NCI-H2107 treated with DMSO at 0.1 percent for 48 hours (cell line): Measurements from ENCODE around the gene NOS1AP.

Experiments used
- DNase-seq: peaks from one replicate; lab custom pipeline; 2025; ENCODE audit not compliant: unreplicated experiment; lab: John Stamatoyannopoulos, UW

NOS1AP gene

DNA sequence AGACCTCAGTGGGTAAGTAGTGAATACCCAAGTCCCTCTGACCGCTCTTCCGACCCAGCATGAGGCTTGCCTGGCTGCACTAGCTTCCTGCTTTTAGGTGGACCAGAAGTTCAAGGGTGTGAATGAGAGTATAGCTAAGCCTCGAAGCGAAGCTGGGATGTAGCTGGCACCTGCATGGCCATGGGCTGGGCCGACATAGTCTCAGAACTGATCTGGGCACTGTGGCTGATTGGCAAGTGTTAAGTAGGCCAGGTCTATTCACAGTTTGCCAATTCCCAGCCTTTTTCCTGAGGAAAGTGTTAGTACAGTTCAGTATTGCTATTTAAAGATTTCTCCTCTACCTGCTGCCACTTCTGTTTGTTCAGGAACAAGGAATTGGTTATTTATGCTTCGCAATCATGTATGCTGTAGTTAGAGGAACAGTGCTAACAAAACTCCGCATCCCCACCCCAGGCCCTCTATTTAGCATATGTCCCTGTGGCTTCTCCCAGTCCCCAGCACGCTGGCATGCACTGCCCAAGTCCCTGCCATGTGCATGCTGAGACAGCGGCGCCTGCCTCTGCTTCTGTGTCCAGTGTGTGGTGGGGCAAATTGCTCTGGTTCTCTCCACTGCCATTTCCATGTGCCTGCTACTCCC, 290.9 kb downstream of the NOS1AP start:
- DNase-seq = no peak

DNA sequence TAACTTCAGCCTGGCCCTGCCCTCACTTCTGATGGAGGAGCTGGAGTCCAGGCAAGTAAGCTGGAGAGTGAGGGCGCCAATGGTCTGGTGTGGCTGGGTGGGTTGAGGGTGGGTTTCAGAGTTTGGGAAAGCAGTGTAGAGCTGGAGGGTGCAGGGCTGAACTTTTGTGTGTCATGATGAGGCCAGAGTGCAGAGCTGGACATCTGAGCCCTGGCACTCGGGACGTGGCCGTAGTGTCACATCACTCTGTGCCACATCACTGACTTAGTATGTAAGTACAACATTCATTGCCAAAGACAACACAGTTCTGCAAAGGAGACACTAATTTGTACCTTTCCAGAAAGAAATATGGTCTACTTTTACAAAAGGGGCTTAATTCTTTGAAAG, 291.4 kb downstream of the NOS1AP start:
- DNase-seq = no peak

DNA sequence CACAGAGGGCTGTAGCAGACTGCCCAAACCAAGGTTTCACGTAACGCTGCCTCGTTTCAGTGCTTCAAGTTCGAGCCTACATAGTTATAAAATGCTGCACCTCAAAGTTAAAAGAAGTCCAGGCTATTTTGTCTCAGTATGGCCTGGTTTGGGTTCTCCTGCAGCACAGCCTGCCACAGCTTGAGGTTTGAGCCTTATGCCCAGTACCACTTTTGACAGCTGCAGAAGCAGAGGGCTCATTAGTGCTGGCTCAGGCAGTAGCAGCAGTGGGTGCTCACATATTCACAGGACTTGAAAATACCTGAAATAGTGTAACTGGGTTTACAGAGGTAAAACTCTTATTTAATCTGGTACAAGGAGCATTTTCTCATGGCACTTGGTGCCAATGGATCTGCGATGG, 291.9 kb downstream of the NOS1AP start:
- no peak for DNase-seq

DNA sequence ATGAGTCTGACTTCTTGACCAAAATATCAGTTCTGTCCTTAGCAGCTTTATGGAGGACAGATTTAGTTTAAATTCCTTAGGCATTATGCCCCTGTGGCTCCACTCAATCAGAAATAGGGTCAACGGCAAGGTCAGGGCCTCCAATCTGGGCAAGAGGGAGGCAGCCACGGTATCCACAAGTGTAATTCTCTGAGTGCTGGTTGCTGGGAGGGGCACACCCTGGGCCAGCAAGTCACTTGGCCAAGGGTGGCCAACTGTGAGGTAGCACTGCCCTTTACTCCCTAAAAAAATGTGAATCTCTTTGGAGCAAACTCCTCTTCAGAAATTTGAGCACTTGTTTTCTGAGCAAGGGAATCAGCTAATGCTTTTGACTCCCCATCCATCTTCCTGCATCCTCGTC, 294.3 kb downstream of the NOS1AP start:
- no peak for DNase-seq

DNA sequence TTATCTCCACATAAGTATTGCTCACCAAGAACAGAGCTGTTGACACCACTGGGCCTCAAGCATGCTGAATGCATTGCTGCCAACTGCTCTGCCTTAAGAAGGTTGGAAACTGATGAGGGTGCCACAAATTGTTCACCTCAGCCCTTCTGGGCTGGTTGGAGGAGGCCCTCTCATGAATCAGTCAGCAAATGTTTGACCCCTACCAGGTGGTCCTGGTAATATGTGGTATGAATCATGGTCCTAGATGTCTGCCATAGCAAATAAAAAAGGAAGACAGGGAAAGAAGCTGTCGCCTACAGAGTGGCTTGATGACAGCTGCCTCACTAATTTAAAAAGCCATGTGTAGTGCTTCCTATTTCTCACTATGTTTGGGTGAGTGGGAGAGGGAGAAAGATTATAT, 295.0 kb downstream of the NOS1AP start:
- no peak for DNase-seq

DNA sequence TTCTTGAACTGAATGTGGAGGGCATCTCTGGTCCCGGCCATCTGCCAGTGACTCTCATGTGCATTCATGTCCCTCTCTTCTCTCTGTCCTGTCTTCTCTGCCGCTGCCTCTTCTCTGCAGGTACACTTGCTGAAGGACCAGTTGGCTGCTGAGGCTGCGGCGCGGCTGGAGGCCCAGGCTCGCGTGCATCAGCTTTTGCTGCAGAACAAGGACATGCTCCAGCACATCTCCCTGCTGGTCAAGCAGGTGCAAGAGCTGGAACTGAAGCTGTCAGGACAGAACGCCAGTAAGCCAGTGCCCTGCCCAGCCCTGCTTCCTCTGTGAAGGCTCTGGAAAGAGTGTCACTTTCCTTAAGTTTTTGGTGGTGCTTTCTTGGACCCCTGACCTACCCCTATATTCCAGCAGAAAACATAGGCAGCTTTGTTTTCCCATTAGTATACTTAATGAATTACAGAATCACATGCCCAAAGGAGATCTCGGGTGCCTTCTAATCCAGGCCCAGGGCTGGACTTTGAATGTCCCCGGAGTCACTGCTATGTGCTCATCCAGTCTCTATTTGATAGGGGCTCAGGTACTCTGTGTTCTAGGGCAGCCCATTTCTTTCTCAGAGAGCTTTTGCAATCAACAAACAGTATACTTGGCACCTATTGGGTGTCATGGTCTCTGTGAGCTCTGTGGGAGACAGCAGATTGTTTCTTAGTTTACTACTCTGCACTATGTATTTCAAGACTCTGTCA, 296.0 kb downstream of the NOS1AP start:
- no peak for DNase-seq

DNA sequence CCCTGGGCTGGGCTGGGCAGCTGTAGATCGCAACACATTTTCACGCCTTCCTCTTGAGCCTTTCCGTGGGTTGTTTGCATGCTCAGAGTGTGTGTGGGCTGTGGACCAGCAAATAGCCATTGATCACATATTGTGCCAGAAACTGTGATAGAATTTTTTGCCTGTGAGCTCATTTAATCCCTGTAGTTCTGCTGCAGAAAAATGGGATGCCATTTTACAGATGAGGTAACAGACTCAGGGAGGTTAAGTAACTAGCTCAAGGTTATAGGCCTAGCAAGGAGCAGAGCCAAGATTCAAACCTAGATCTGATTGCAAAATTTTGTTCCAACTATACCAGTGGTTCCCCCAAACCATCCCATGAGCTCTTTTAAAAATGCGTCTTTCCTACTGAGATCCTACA, 296.7 kb downstream of the NOS1AP start:
- DNase-seq = no peak

DNA sequence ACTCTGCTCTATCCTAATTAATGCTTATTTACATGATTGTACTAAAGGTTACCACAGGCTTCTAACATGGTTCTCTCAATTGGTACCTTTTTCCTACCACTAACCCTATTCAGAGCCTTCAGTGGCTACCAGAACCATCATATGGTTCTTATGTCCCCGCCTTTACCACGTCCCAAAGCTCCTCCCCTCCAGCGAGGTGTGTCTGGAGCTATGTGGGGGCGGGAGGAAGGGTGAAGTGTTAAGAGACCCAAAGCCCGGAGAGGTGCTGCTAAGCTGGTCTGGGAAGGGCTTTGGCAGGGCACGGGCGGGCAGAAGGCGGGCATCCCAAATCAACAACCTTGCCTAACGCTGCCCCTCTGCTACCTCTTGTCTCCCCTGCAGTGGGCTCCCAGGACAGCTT, 297.2 kb downstream of the NOS1AP start:
- no peak for DNase-seq

DNA sequence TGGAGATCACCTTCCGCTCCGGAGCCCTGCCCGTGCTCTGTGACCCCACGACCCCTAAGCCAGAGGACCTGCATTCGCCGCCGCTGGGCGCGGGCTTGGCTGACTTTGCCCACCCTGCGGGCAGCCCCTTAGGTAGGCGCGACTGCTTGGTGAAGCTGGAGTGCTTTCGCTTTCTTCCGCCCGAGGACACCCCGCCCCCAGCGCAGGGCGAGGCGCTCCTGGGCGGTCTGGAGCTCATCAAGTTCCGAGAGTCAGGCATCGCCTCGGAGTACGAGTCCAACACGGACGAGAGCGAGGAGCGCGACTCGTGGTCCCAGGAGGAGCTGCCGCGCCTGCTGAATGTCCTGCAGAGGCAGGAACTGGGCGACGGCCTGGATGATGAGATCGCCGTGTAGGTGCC, 297.6 kb downstream of the NOS1AP start:
- DNase-seq = no peak

DNA sequence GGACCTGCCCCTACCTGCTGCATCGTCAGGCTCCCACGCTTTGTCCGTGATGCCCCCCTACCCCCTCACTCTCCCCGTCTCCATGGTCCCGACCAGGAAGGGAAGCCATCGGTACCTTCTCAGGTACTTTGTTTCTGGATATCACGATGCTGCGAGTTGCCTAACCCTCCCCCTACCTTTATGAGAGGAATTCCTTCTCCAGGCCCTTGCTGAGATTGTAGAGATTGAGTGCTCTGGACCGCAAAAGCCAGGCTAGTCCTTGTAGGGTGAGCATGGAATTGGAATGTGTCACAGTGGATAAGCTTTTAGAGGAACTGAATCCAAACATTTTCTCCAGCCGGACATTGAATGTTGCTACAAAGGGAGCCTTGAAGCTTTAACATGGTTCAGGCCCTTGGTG, 298.3 kb downstream of the NOS1AP start:
- no peak for DNase-seq

DNA sequence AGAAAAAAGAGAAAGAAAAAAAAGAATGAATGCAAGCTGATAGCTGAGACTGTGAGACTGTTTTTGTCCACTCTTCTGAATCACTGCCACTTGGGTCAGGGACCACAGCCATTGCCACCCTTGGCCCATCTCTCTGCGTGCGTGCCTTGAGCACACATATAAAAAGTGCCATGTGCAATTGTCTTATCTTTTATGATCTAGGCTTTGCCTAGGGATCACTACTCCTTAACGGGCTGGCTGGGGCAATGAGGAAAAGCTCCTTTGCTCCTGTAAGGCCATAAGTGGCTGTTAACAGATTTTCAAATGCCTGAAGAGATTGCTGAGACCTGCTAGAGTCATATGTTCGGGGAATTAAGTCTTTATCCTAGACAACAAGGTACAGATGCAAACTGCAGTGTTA, 299.0 kb downstream of the NOS1AP start:
- no peak for DNase-seq

DNA sequence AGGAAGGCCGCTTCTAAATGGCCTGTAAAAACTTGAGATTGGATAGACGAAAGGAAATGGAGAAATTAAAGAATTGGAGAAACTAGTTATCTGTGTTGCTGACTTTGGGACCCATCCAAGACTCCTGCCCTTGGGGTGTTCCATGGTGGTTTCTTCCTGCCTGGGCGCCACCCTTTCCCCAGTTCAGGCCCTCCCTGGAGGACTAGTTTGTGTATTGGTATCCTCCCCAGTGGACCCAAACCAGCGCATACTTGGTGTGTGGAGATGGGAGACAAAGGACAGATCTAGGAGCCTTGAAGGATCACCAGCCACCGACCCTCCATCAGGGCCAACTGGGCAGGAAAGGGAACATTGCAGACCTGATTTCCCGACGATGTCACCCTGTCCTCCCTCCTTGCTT, 300.1 kb downstream of the NOS1AP start:
- no peak for DNase-seq

DNA sequence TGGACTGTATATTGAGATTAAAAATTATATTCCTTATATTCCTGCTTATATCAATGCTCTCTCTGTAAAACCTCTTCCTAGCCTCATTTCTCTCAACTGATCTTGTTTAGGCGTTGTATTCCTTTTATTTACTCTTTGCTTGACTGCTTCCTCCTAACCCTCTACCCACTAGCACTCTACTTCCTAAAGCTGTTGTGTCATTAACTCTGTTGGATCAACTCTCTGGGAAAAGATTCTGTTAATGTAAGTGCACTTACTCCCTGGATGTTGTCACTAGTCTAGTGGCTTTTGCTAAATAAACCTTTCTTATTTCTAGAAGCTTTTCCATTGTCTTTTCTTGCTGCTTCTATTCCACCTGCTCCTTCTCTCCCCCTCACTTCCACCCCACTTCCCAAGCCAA, 300.7 kb downstream of the NOS1AP start:
- DNase-seq = no peak

DNA sequence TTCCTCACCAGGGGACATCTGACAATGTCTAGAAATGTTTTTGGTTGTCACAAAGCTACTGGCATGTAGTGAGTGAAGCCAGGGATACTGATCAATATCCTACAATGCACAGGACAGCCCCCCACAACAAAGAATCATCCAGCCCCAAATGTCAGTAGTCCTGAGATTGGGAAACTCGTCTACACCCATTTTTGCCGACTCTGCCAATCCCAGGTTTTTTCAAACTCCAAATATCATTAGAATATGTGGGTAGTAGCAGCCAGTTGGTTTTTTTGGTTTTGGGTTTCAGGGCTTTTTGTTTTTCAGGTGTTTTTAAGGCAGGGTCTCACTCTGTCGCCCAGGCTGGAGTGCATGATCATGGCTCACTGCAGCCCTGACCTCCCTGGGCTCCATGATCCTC, 301.2 kb downstream of the NOS1AP start:
- DNase-seq = no peak

DNA sequence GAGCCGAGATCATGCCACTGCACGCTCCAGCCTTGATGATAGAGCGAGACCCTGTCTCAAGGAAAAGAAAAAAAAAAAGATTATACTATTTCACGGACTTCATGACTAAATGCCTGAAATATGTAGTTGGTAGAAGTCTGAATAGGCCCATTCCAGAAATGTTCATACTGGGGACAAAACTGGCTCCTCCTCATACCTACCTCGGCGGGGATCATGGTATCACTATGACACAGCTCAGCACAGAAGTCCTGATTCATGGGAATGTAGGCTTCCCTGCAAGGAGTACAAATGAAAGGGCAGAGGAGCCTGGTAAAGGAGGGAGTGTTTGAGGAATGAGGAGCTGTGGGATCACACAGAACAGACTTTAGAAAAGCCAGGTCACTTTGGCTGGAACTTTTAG, 302.1 kb downstream of the NOS1AP start:
- DNase-seq = no peak

DNA sequence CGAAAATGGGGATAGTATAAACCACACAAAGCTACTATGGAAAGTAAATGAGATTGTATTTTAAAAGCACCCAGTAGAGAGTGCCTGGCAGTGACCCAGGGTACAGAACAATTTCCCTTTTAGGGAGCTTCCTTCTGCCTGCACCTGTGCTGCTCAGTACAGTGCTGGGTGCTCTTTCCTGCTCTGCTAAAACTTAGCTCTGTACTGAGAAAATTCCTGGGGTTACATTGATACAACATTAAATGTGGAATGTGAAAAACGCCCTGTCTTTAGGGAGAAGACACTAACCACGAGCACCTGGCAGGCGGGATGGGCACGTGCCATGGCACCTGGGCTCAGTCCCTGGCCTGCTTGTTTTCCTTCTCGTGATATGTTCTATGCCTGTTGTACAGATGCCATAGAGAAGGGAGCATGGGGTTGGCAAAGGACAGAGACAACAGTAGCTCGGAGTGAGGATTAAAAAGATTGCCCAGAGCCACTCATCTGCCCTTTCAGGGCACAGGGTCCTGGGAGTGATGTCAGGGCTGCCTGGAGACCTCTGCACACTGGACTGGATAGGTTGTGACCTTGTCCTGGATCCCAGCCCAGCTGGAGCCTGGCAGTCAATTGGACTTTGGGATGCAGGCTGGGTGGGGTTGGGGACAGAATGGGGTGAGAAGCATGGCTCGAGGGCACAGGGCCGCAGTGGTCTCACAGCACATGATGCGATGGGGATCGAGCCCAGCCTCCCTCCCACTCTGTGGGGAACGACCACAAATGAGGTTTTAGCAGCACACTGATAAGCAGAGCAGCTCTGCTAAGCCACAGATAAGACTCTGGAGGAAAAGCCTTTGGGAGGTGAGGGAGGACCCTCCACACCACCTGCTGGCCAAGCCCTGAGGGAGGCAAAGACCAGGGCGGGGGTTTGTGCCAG, 302.9 kb downstream of the NOS1AP start:
- DNase-seq = no peak

DNA sequence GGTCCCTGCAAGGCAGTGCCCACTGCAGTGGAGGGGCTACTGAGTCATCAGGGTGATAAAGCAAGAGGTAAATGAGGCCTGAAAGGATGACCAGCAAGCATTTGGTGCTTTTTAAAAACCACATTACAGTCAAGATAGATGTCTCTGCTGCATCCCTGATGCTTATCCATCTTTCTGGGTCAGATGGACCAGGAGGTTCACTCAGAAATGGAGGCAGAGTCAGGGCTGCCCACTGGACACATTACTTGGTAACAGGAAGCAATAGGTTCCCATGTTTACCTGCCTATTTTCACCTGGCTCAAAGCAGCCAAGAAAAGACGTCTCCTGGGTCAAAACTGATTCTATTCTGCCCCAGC, 303.6 kb downstream of the NOS1AP start:
- no peak for DNase-seq

DNA sequence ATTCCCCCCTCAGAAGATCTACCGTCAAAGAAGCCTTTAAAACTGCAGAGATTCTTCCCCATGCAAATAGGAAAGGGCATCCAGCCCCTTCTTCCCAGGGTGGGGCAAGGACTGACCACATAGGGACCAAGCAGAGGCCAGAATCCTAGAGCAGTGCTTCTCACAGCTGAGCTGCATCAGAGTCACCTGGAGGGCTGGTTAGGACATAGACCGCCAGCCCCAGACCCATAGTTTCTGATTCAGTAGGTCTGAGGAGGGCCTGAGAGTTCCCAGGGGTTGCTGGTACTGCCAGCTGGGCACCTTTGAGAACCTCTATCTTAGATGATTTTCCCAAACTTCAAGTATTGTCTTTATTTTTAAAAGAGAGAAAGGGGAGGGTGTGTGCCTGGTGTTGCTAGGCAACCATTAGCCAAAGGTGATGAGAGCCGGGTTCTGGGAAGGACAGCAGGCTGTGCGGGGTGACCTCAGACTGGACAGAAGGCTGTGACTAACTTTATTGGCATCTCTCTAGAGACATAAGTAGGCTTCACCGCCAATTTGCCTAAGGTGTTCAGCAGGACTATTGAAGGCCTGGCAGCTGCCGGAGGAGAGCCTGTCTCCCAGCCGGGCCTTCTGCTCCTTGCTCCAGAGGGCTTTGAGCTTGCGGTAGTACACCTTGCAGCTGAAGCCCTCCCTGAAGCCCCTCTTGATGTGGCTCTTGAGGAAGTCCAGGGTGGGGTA, 304.2 kb downstream of the NOS1AP start:
- no peak for DNase-seq

DNA sequence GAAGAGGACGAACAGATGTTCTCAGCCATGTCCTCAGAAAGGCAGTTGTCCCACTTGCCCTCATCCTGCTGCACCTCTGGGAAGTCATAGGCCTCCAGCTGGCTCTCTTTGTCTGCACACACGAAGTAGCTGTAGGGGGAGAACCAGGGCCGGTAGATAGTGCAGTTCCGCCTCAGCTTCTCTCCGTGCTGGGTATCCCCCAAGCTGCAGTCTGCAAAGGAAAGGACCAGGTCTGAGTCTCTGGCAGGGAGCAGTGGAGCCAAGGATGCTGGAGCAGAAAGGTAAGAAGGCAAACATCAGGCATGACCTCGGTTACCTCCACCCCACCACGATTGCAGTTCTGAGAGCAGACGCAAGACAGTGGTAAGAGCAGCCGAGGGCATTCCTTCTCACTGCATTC, 304.9 kb downstream of the NOS1AP start:
- no peak for DNase-seq

DNA sequence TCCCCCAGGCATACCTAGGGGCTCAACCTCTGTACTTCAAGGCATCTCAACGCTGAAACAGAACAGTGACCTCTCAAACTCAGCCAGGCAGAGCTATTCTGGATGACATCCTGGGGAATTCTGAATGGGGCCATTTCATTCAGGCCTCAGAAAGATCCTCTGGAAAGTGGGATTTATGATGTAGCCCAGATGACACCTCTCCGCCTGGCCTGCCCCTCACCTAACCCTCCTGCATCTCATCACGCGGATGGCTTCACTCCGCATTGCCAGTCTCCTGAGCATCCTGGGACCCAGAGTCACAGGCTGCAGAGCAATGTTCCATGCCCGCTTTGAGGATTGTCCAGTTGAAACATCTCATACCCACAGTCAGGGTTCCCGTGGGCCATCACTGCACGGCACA, 306.0 kb downstream of the NOS1AP start:
- DNase-seq = no peak

DNA sequence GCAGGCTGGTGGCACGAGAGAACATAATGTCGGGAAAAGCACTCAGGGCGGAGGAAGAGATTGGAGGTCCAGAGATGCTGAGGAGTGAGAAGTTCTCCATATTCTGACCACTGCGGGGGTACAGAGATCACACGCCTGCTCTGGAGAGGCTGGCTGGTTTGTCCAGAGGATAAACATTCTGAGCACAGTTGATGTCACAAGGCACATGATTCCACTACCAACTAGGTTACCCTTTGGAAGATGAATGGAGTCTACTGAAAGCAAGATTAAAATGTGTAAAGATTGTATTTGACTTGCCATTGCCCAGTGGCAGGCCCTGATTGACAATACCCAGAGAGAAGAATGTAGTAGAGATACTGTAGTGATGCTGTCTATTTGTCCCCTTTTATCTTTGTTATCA, 307.2 kb downstream of the NOS1AP start, which contains the start of gene SPATA46:
Gene SPATA46, minus strand, starts transcription at position 164 of the 400 bp plus-strand sequence. Its CDS starts 64 bp downstream, at position 100.
- DNase-seq = no peak
